B cell (primary cell): ENCODE results near the gene LTBP2.

Source experiments
- CTCF ChIP-seq: fragments of 200-600 bp; IDR thresholded peaks from one replicate; pipeline ENCODE4 v1.8.0; 2022; ENCODE audit warnings: antibody characterized with exemption, mild to moderate bottlenecking
- EZH2 ChIP-seq: IDR thresholded peaks from 2 replicates; pipeline ENCODE4 v1.6.1; 2012; ENCODE audit warnings: borderline replicate concordance, low read depth, mild to moderate bottlenecking, moderate library complexity, low read length; ENCODE audit not compliant: insufficient read depth, poor library complexity, severe bottlenecking

- TF ChIP-seq CTCF (no peak), EZH2 (no peak)
These were observed 83.6 kb downstream of the LTBP2 start for GRCh38 chr14:74528406-74528805.
